ENCODE results near the gene TAF6.

DNA sequence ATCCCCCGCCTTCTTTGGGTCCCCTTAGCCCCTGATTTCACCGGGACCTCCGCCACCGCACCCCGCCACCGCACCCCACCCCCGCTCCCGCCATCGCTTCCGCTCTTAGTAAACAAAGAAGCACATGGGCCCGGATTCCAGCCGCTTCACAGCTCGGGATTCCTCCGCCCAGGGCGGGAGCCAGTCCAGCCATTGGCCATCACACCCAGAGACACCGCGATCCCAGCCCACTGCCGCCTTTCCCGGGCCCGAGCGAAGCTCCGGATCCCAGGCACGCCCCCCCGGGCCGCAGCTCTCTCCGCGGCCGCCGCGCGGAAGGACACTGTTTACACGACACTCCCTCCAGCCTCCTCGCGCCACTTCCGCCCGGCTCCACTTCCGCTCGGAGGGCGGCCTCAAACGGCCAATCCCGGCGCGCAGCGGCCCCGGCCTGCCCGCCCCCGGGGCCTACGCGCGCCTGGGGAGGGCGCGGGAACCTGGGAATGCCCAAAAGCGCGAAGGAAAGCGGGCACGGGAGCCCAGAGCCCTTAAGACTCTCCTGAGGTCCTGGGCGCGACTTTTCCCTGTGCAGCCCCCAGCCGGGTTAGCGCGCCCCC is 18.6 kb downstream of the TAF6 start:
- TF ChIP-seq, protein P1, sequence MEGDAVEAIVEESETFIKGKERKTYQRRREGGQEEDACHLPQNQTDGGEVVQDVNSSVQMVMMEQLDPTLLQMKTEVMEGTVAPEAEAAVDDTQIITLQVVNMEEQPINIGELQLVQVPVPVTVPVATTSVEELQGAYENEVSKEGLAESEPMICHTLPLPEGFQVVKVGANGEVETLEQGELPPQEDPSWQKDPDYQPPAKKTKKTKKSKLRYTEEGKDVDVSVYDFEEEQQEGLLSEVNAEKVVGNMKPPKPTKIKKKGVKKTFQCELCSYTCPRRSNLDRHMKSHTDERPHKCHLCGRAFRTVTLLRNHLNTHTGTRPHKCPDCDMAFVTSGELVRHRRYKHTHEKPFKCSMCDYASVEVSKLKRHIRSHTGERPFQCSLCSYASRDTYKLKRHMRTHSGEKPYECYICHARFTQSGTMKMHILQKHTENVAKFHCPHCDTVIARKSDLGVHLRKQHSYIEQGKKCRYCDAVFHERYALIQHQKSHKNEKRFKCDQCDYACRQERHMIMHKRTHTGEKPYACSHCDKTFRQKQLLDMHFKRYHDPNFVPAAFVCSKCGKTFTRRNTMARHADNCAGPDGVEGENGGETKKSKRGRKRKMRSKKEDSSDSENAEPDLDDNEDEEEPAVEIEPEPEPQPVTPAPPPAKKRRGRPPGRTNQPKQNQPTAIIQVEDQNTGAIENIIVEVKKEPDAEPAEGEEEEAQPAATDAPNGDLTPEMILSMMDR (IDR thresholded peaks at IDR 0.05) = no peak
- TF ChIP-seq POLR2AphosphoS5 (IDR thresholded peaks at IDR 0.05) = peak; percentile 54 to 99 (median 98)
- no peak for TF ChIP-seq POLR2A (IDR thresholded peaks at IDR 0.05)
- no peak for TF ChIP-seq EP300 (IDR thresholded peaks at IDR 0.05)
